Esophagus (tissue), 2 donors: ENCODE measurements around the gene DNAJC13. TPM values are rescaled to one million over a fixed set of nuclear protein-coding genes. Genes with fewer than 3 reads are reported as not detected.
"Not testable (repeated sequence)": the region's sequence is repeated elsewhere in the genome, so short reads cannot be mapped to it uniquely, and the experiment has no call there.

Source experiments
- H3K27ac ChIP-seq, 2 donors: one replicate each; pipeline ENCODE4 v1.5.1; 2013; ENCODE audit warnings: low read depth in 2 of 2, mild to moderate bottlenecking in 2 of 2, inconsistent platforms in 1 of 2, low read length in 1 of 2, moderate library complexity in 1 of 2
- H3K27me3 ChIP-seq, 2 donors: one replicate each; pipeline ENCODE4 v1.6.1; 2013; ENCODE audit warnings: low read length in 2 of 2, control low read depth in 1 of 2, mild to moderate bottlenecking in 1 of 2; ENCODE audit not compliant: insufficient read depth in 2 of 2, control insufficient read depth in 1 of 2
- H3K36me3 ChIP-seq, 2 donors: one replicate each; pipeline ENCODE4 v1.6.1; 2013; ENCODE audit warnings: low read length in 1 of 2; ENCODE audit not compliant: control insufficient read depth in 2 of 2, insufficient read depth in 2 of 2
- H3K4me1 ChIP-seq, 2 donors: one replicate each; pipeline ENCODE4 v1.6.1; 2013; ENCODE audit warnings: low read length in 1 of 2; ENCODE audit not compliant: control insufficient read depth in 2 of 2, insufficient read depth in 2 of 2
- H3K4me3 ChIP-seq, 2 donors: one replicate each; pipeline ENCODE4 v1.5.1; 2013; ENCODE audit warnings: low read length in 2 of 2, mild to moderate bottlenecking in 2 of 2, low read depth in 1 of 2, moderate library complexity in 1 of 2
- H3K9me3 ChIP-seq, 2 donors: one replicate each; pipeline ENCODE4 v1.6.1; 2013; ENCODE audit warnings: mild to moderate bottlenecking in 2 of 2, low read depth in 1 of 2, low read length in 1 of 2, moderate library complexity in 1 of 2; ENCODE audit not compliant: control insufficient read depth in 2 of 2, insufficient read depth in 1 of 2
- WGBS, 2 donors: extraction: QIAGEN DNeasy Blood & Tissue Kit; methylation state at CpG; one replicate each; pipeline ENCODE4 v1.1.7; 2013; 5-methylcytosine and 5-hydroxymethylcytosine counted together
- polyA plus RNA-seq, 2 donors: library from polyadenylated mRNA; stranded (reverse); fragments of 200-250 nt; gene quantifications; one replicate each; pipeline ENCODE4 v1.2.3, GENCODE V29; 2013
- donor health status: healthy with polysubstance abuse.
- donor health status: Bipolar disorder and iron deficiency.

DNAJC13 gene
- polyA plus RNA-seq, 2 donors = 5.9 to 7.4 TPM

- Histone ChIP-seq H3K36me3 (no peaks in the 10 kb centered on the region), H3K4me3 (no peak overlapping the region), H3K27me3 (no peaks in the 10 kb centered on the region), H3K9me3 (no peaks in the 10 kb centered on the region), H3K4me1 (no peaks in the 10 kb centered on the region), H3K27ac (no peak overlapping the region)
- WGBS, 2 donors = 86 to 94% methylated on average over 8 of the region's 8 CpGs
These were observed 131.9 kb downstream of the DNAJC13 start for GRCh38 chr3:132549169-132549568.

GRCh38 chr3:132549890-132550578 lies 132.7 kb downstream of the DNAJC13 start:
- Histone ChIP-seq H3K9me3 (no peaks in the 10 kb centered on the region), H3K36me3 (no peaks in the 10 kb centered on the region), H3K4me3 (no peak overlapping the region), H3K27ac (no peak overlapping the region), H3K4me1 (no peaks in the 10 kb centered on the region), H3K27me3 (no peaks in the 10 kb centered on the region)

GRCh38 chr3:132550579-132551305 lies 133.4 kb downstream of the DNAJC13 start:
- H3K36me3 ChIP-seq = no peaks in the 10 kb centered on the region
- H3K9me3 ChIP-seq = no peaks in the 10 kb centered on the region
- H3K27me3 ChIP-seq = no peaks in the 10 kb centered on the region
- WGBS, 2 donors = 67 to 69% methylated on average over 3 of the region's 3 CpGs
- H3K4me3 ChIP-seq = no peak overlapping the region
- no peak overlapping the region for H3K27ac ChIP-seq
- no peaks in the 10 kb centered on the region for H3K4me1 ChIP-seq

GRCh38 chr3:132553826-132554225 lies 136.5 kb downstream of the DNAJC13 start:
- H3K9me3 ChIP-seq = no peaks in the 10 kb centered on the region
- H3K4me1 ChIP-seq = no peaks in the 10 kb centered on the region
- H3K27me3 ChIP-seq = no peaks in the 10 kb centered on the region
- H3K36me3 ChIP-seq = no peaks in the 10 kb centered on the region
- 79 to 82% methylated on average over 6 of the region's 6 CpGs for WGBS, 2 donors
- no peak overlapping the region for H3K4me3 ChIP-seq
- no peak overlapping the region for H3K27ac ChIP-seq

GRCh38 chr3:132554437-132554836 lies 137.1 kb downstream of the DNAJC13 start:
- H3K36me3 ChIP-seq = no peaks in the 10 kb centered on the region
- 44 to 50% methylated on average over 8 of the region's 8 CpGs for WGBS, 2 donors

GRCh38 chr3:132555306-132556035 lies 138.2 kb downstream of the DNAJC13 start:
- Histone ChIP-seq H3K27ac (no peak overlapping the region), H3K9me3 (no peaks in the 10 kb centered on the region), H3K4me1 (no peaks in the 10 kb centered on the region), H3K4me3 (no peak overlapping the region), H3K27me3 (no peaks in the 10 kb centered on the region), H3K36me3 (no peaks in the 10 kb centered on the region)
- WGBS, 2 donors = 81 to 86% methylated on average over 5 of the region's 5 CpGs

More at GRCh38 chr3:132554437-132554836, 137.1 kb downstream of the DNAJC13 start:
- Histone ChIP-seq H3K4me1 (no peaks in the 10 kb centered on the region), H3K27ac (no peak overlapping the region), H3K27me3 (no peaks in the 10 kb centered on the region), H3K4me3 (no peak overlapping the region), H3K9me3 (no peaks in the 10 kb centered on the region)

- H3K4me1 ChIP-seq, H3K27ac ChIP-seq, H3K4me3 ChIP-seq, H3K36me3 ChIP-seq, H3K27me3 ChIP-seq, H3K9me3 ChIP-seq: not testable (repeated sequence)
- WGBS, 2 donors = 80 to 88% methylated on average over 3 of the region's 3 CpGs
These were observed 138.7 kb downstream of the DNAJC13 start for GRCh38 chr3:132556036-132556386.

GRCh38 chr3:132556508-132557159 lies 139.3 kb downstream of the DNAJC13 start:
- Histone ChIP-seq H3K9me3 (no peaks in the 10 kb centered on the region), H3K4me1 (no peaks in the 10 kb centered on the region), H3K27me3 (no peaks in the 10 kb centered on the region), H3K27ac (no peak overlapping the region), H3K36me3 (no peaks in the 10 kb centered on the region), H3K4me3 (no peak overlapping the region)
- 66 to 68% methylated on average over 8 of the region's 8 CpGs for WGBS, 2 donors

GRCh38 chr3:132561003-132561402 lies 143.7 kb downstream of the DNAJC13 start:
- H3K9me3 ChIP-seq = no peaks in the 10 kb centered on the region
- no peaks in the 10 kb centered on the region for H3K36me3 ChIP-seq
- H3K27me3 ChIP-seq = no peaks in the 10 kb centered on the region
- H3K4me1 ChIP-seq = no peaks in the 10 kb centered on the region
- no peak overlapping the region for H3K27ac ChIP-seq
- 82 to 86% methylated on average over 4 of the region's 4 CpGs for WGBS, 2 donors
- H3K4me3 ChIP-seq = no peak overlapping the region
